ENCODE data around the gene MTA1. TPM values are rescaled to one million over a fixed set of nuclear protein-coding genes. Genes with fewer than 3 reads are reported as not detected.

MTA1 gene
- total and polyA plus RNA-seq, 10 of the 15 experiments (the other 5 are each of a cell fraction or from before 2014, with no cell fraction given), result 0.14 to 162 (median 30.6) TPM

- Histone ChIP-seq H3K9ac (ENCODE audit: control insufficient read depth, insufficient read depth, low read length) (no peak overlapping the region), H3K9me3 (replicated peaks; ENCODE audit: control insufficient read depth, insufficient read depth, low read length) (no peaks in the 10 kb centered on the region), H3K79me2 (ENCODE audit: control insufficient read depth, insufficient read depth, low read length) (no peaks in the 10 kb centered on the region), H3K27ac (ENCODE audit: control insufficient read depth, insufficient read depth) (no peak overlapping the region), H3K36me3 (ENCODE audit: control insufficient read depth in 2 of 2, insufficient read depth in 2 of 2, low read length in 1 of 2) (no peaks in the 10 kb centered on the region; a peak in 1 of 4 replicates), H3K4me2 (ENCODE audit: control insufficient read depth, insufficient read depth) (no peak overlapping the region), H4K20me1 (ENCODE audit: control insufficient read depth, insufficient read depth) (no peaks in the 10 kb centered on the region), H3K27me3 (replicated peaks in 1 of 2; ENCODE audit: control insufficient read depth in 2 of 2, insufficient read depth in 2 of 2, low read length in 1 of 2) (no peaks in the 10 kb centered on the region), H3K4me3 (no peak overlapping the region), H3K4me1 (ENCODE audit: control insufficient read depth, insufficient read depth, low read length) (no peaks in the 10 kb centered on the region), H2AFZ (ENCODE audit: control insufficient read depth, low read depth, low read length) (no peak overlapping the region)
- POLR2A ChIA-PET, result interaction anchor here (0.5 kb wide), 1 partner anchor 40 kb away, joined by 3 read pairs; no protein-coding TSS in a partner anchor
- BruUV-seq (replicated peaks), result no TSS peak
- DNase-seq (ENCODE audit: low read depth, low spot score) (no peak), FAIRE-seq (no peak), ATAC-seq (no peak)
- RAD21 ChIA-PET (ENCODE audit: unreplicated experiment), result no interaction called here
- 87% methylated on average over 32 of the region's 32 CpGs for WGBS (ENCODE audit: insufficient coverage, insufficient replicate concordance, low lambda C conversion rate, missing lambda C conversion rate)
- in situ Hi-C loops (cut with MboI), result no loop called here
- CTCF ChIA-PET, result no interaction called here
- SMC1A ChIA-PET (ENCODE audit: uncharacterized antibody, unreplicated experiment), result no interaction called here
- intact Hi-C loops (cut with micrococcal nuclease; ENCODE audit: unreplicated experiment), result no loop called here
- TF ChIP-seq IKZF1 (conservative IDR thresholded peaks at IDR 0.05), result no peak
- TF ChIP-seq CUX1 (IDR thresholded peaks at IDR 0.05; ENCODE audit: insufficient replicate concordance, low read depth, low read length), result no peak
- TF ChIP-seq BMI1 (IDR thresholded peaks at IDR 0.05; ENCODE audit: borderline replicate concordance), result no peak
- TF ChIP-seq TCF7 (IDR thresholded peaks at IDR 0.05; ENCODE audit: borderline replicate concordance), result no peak
- no peak for TF ChIP-seq PAX5 (IDR thresholded peaks at IDR 0.05; ENCODE audit: borderline replicate concordance, low read depth, low read length)
- TF ChIP-seq SP1 (IDR thresholded peaks at IDR 0.05; ENCODE audit: low read depth, low read length), result no peak
- TF ChIP-seq IRF4 (IDR thresholded peaks at IDR 0.05; ENCODE audit: low read depth, low read length), result no peak
- no peak for TF ChIP-seq E2F4 (IDR thresholded peaks at IDR 0.05; ENCODE audit: low read depth, low read length)
- TF ChIP-seq POU2F2 (IDR thresholded peaks at IDR 0.05; ENCODE audit: borderline replicate concordance, low read depth, low read length), result no peak
- no peak for TF ChIP-seq ASH2L (IDR thresholded peaks at IDR 0.05; ENCODE audit: borderline replicate concordance, low read depth)
- TF ChIP-seq, protein P1, sequence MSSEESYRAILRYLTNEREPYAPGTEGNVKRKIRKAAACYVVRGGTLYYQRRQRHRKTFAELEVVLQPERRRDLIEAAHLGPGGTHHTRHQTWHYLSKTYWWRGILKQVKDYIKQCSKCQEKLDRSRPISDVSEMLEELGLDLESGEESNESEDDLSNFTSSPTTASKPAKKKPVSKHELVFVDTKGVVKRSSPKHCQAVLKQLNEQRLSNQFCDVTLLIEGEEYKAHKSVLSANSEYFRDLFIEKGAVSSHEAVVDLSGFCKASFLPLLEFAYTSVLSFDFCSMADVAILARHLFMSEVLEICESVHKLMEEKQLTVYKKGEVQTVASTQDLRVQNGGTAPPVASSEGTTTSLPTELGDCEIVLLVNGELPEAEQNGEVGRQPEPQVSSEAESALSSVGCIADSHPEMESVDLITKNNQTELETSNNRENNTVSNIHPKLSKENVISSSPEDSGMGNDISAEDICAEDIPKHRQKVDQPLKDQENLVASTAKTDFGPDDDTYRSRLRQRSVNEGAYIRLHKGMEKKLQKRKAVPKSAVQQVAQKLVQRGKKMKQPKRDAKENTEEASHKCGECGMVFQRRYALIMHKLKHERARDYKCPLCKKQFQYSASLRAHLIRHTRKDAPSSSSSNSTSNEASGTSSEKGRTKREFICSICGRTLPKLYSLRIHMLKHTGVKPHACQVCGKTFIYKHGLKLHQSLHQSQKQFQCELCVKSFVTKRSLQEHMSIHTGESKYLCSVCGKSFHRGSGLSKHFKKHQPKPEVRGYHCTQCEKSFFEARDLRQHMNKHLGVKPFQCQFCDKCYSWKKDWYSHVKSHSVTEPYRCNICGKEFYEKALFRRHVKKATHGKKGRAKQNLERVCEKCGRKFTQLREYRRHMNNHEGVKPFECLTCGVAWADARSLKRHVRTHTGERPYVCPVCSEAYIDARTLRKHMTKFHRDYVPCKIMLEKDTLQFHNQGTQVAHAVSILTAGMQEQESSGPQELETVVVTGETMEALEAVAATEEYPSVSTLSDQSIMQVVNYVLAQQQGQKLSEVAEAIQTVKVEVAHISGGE (CRISPR knock-in tag; IDR thresholded peaks at IDR 0.05), result no peak
- TF ChIP-seq MTA2 (IDR thresholded peaks at IDR 0.05; ENCODE audit: low read depth), result no peak
- no peak for TF ChIP-seq ESRRA (IDR thresholded peaks at IDR 0.05; ENCODE audit: low read length)
- no peak for TF ChIP-seq KAT2A (conservative IDR thresholded peaks at IDR 0.05; ENCODE audit: control insufficient read depth, low read depth, low read length)
- no peak for TF ChIP-seq SMAD1 (IDR thresholded peaks at IDR 0.05; ENCODE audit: low read depth, partially characterized antibody)
- no peak for TF ChIP-seq ATF7 (IDR thresholded peaks at IDR 0.05; ENCODE audit: low read depth)
Observed at GRCh38 chr14:105383083-105383730, 36.4 kb upstream of the MTA1 start.
